ENCODE data around the gene EPB41L3.

The EPB41L3 gene

DNA sequence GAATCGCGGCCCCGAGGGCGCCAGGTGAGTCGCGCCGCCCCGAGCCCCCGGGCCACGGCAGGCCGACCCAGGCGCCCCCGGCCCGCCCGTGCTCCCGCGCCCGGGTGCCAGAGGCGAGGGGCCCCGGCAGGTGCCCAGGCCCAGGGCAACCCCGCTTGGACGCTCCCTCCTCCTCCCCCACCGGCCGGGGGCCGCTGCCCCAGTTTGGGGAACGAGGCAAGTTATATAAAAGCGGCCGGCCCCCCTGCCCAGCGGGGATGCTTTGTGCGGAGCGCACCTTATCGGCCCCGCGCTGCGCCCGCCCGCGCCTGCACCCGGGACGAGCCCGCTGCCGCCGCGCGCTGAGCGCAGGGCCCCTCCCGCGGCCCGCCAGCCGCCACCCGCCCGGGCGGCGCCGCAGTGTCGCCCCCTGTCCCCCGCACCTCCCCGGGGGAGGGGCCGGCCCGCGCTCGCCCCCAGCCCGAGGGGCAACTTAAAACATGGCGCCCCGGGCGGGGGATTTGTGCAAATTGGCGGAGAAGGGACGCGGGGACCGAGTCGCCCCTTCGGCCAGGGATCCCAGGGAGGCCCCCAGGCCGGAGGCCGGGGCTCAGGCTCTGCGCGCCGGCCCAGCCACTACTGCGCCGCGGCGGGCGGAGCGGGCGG is 639 bp downstream of the EPB41L3 start:
- H3K9me3 Mint-ChIP-seq = no peaks in the 10 kb centered on the region
- H3K4me1 Mint-ChIP-seq (ENCODE audit: low read depth) = peaks cover 2% of the 10 kb centered on the region
- peaks cover 59% of the 10 kb centered on the region for H3K27me3 Mint-ChIP-seq (ENCODE audit: low read depth)
- no peak overlapping the region for H3K27ac Mint-ChIP-seq
- no peak overlapping the region for H3K4me3 Mint-ChIP-seq
- no peaks in the 10 kb centered on the region for H3K36me3 Mint-ChIP-seq (ENCODE audit: low read depth)

DNA sequence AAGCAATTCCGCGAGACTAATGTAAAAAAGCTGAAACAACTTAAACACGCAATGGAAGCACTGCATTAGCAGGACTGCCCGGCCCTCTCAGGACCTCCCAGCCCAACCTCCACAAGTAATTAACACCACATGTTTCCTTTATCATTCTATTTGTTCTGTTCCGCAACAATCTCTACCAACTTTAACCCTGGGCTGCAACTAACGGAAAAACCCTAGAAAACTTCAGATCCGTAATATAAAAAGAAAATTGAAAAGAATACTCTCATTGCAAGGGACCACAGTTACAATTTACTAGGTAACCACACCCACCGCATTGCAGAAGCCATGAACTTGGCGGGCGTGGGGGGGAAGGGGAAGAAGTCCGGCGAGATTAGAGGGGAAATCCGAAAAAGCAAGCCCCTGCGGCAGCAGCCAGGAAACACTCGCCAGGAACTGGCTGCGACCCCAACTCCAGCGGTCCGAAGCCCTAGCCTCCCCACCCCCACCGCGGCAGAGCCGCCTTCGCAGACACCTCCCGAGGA is 1.2 kb downstream of the EPB41L3 start:
- no peaks in the 10 kb centered on the region for H3K36me3 Mint-ChIP-seq (ENCODE audit: low read depth)
- peaks cover 58% of the 10 kb centered on the region for H3K27me3 Mint-ChIP-seq (ENCODE audit: low read depth)
- H3K9me3 Mint-ChIP-seq = no peaks in the 10 kb centered on the region
- H3K4me3 Mint-ChIP-seq = peak overlapping the region; percentile 33
- no peak overlapping the region for H3K27ac Mint-ChIP-seq
- H3K4me1 Mint-ChIP-seq (ENCODE audit: low read depth) = peaks cover 2% of the 10 kb centered on the region

DNA sequence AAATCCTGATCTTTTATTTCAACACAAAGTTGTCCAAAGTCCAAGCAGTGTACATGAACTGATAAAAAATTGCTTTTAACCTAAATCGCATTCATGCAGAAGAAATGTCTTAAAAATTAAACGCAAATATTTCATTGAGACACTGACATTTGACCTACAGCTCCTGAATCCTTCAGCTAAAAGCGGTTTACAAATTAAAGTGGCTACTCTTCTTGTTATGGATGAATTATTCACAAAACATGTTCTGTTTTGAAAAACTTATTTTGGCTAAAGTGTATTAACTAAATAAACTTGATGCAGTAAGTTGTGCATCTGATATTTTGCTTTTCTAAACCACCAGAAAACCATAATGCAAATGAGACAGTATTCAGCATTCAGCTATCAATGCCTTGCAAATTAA is 2.2 kb downstream of the EPB41L3 start:
- Mint-ChIP-seq H3K27me3 (ENCODE audit: low read depth) (peaks cover 53% of the 10 kb centered on the region), H3K9me3 (no peaks in the 10 kb centered on the region), H3K27ac (no peak overlapping the region), H3K4me1 (ENCODE audit: low read depth) (peaks cover 2% of the 10 kb centered on the region), H3K4me3 (no peak overlapping the region), H3K36me3 (ENCODE audit: low read depth) (no peaks in the 10 kb centered on the region)

DNA sequence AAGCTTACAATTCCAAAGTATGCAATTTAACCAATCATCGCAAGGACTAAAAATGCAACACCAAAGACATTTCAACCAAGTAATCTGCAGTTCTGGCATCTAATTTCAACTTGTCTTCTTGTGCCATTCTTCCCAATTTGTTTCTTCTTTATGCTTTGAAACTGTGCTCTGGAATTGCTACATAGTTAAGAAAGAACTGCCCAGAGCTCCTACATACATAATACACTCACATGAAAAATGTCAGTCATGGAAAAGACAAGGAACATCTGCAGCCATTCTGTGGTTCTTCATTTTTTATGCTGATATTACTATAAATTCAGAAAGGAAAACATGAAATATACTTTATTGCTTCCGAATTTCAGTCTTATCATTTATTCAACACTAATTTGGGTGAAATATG is 4.4 kb downstream of the EPB41L3 start:
- Mint-ChIP-seq H3K4me1 (ENCODE audit: low read depth) (peaks cover 2% of the 10 kb centered on the region), H3K9me3 (no peaks in the 10 kb centered on the region), H3K27ac (no peak overlapping the region), H3K4me3 (no peak overlapping the region), H3K36me3 (ENCODE audit: low read depth) (no peaks in the 10 kb centered on the region), H3K27me3 (ENCODE audit: low read depth) (peaks cover 35% of the 10 kb centered on the region)

DNA sequence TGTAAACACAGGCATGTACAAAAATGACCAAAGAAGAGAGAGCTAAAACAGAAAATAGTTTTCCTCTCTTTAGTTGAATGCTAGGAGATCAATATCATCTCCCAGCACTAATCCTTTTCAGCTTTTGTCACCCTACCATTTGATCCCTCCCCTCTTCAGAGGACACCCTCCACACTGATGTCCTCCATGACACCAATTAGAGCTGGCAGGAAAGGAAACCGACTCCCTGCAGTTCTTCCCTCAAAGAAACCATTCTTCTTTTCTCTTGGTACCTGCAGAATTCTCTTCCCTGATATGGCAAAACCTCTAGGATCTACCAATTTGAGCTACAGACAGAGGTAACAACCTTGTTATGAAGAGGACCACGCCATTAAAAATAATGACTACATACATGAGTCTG is 5.3 kb downstream of the EPB41L3 start:
- Mint-ChIP-seq H3K9me3 (no peaks in the 10 kb centered on the region), H3K27ac (no peak overlapping the region), H3K36me3 (ENCODE audit: low read depth) (no peaks in the 10 kb centered on the region), H3K4me1 (ENCODE audit: low read depth) (no peaks in the 10 kb centered on the region), H3K27me3 (ENCODE audit: low read depth) (peaks cover 32% of the 10 kb centered on the region), H3K4me3 (no peak overlapping the region)

DNA sequence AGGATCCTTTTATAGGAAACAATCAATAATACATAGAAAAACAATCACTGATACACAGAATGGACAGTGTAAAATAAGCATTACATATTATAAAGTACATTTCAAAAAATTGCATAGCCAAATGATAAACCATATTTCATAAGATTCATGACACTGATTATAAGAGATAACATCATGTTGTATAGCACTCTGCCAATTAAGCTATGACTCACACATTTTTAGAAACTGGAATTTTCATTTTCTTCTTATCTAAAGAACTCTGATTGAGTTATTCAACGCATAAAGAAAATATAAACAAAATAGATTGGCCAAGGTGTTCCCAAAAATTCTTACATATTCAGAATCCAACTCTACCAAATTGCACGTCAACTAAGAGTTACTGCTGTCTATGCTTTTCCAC is 5.9 kb downstream of the EPB41L3 start:
- Mint-ChIP-seq H3K4me1 (ENCODE audit: low read depth) (no peaks in the 10 kb centered on the region), H3K4me3 (no peak overlapping the region), H3K27me3 (ENCODE audit: low read depth) (peaks cover 32% of the 10 kb centered on the region), H3K27ac (no peak overlapping the region), H3K9me3 (no peaks in the 10 kb centered on the region), H3K36me3 (ENCODE audit: low read depth) (no peaks in the 10 kb centered on the region)

DNA sequence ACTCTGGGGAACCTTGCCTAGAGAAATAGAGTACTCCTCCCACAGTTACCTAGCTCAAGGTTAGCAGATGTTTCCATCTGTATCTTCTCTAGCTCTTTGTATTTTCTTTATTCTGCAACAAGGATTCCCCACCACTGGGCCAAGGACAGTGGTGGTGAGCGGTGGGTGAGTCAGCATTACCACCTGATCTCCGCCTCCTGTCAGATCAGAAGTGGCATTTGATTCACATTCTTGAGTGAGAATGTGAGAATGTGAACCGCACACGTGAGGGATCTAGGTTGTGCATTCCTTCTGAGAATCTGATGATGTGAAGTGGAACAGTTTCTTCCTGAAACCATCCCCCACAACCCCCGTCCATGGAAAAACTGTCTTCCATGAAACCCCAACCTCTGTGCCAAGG is 9.0 kb downstream of the EPB41L3 start:
- Mint-ChIP-seq H3K4me3 (no peak overlapping the region), H3K27me3 (ENCODE audit: low read depth) (peaks cover 8% of the 10 kb centered on the region), H3K36me3 (ENCODE audit: low read depth) (no peaks in the 10 kb centered on the region), H3K9me3 (no peaks in the 10 kb centered on the region), H3K27ac (no peak overlapping the region), H3K4me1 (ENCODE audit: low read depth) (no peaks in the 10 kb centered on the region)

DNA sequence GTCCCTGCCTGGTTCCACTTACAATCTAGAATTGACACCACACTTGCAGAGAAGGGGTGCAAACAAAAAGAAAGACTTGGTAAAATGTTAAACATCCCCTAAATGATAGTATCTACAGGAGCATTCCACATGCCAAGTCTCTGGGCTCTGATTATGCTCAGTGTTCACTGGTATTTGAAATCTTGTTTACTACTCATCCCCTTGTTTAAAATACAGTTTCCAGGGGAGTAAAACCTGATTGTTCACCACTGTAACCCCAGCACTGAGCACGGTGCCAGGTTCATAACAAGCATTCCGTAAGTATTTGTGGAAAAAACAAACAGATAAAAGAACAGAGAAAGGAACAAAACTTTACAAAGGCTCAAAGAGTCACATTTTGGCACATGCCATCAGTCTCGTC is 11.7 kb downstream of the EPB41L3 start:
- Mint-ChIP-seq H3K9me3 (no peaks in the 10 kb centered on the region), H3K4me1 (ENCODE audit: low read depth) (no peaks in the 10 kb centered on the region), H3K4me3 (no peak overlapping the region), H3K27me3 (ENCODE audit: low read depth) (no peaks in the 10 kb centered on the region), H3K36me3 (ENCODE audit: low read depth) (no peaks in the 10 kb centered on the region), H3K27ac (no peak overlapping the region)

DNA sequence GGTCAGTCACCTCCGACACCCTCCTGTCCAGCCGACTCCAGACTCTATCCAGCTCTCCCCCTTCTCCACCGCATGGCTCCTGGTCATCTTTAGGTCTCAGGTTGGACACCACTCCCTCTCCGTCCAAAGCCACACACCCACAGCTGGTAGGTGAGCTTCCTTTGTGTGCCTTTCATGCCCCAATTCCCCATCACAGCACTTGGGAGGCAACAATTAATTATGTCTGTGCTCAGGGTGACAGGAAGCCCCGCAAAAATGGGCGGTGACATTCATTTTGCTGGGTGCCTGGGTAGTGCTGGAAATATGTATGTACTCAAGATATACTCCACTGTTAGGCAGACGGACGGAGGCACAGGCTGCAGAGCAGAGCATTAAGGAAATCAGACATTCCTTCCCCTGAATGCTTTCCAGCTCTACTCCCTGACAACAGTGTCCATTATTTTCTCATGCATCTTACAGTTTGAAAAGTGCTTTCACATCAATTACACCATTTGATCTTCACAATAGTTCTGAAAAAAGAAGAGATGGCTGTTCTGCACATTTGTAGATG is 13.1 kb downstream of the EPB41L3 start:
- H3K27me3 Mint-ChIP-seq (ENCODE audit: low read depth) = no peaks in the 10 kb centered on the region
- H3K4me1 Mint-ChIP-seq (ENCODE audit: low read depth) = no peaks in the 10 kb centered on the region
- H3K9me3 Mint-ChIP-seq = no peaks in the 10 kb centered on the region
- no peak overlapping the region for H3K4me3 Mint-ChIP-seq
- H3K36me3 Mint-ChIP-seq (ENCODE audit: low read depth) = no peaks in the 10 kb centered on the region
- H3K27ac Mint-ChIP-seq = no peak overlapping the region

DNA sequence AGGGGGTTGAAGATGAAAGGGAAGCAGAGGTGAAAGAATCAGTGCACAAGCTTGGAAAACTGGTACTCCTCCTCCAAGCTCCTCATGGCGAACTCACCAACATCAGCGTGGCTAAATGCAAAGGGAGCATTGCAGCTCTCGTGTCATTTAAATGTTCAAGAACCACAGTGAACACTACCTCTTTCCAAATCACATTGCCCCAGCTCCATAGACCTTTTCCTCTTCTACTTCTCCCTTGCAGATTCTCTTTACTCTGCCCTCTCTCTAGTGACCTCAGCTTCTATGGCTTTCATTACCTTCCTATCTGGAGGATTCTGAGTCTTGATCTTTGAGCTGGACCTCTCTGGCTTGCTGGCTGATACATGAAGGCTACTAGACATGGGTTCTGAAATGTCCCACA is 14.3 kb downstream of the EPB41L3 start:
- Mint-ChIP-seq H3K9me3 (no peaks in the 10 kb centered on the region), H3K27me3 (ENCODE audit: low read depth) (no peaks in the 10 kb centered on the region), H3K27ac (no peak overlapping the region), H3K4me1 (ENCODE audit: low read depth) (no peaks in the 10 kb centered on the region), H3K4me3 (no peak overlapping the region), H3K36me3 (ENCODE audit: low read depth) (no peaks in the 10 kb centered on the region)

DNA sequence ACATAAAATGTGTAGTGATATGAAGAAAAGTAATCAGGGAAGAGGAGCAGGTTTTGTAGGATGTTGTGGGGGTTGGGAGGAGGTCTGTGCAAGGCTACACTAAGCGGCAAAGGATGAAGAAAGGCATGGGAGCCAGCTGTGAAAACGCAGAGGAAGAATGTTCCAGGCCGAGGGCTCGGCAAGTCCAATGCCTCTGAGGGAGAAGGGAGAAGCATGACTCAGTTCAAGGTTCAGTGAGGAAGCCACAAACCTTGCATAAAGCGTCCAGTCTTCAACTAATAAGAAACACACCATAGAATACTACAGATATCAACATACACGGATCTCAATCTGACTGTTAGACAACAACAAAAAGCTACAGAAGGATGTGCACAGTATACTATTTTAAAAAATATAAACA is 16.2 kb downstream of the EPB41L3 start:
- Mint-ChIP-seq H3K36me3 (ENCODE audit: low read depth) (no peaks in the 10 kb centered on the region), H3K27me3 (ENCODE audit: low read depth) (no peaks in the 10 kb centered on the region), H3K4me3 (no peak overlapping the region), H3K27ac (no peak overlapping the region), H3K4me1 (ENCODE audit: low read depth) (no peaks in the 10 kb centered on the region), H3K9me3 (no peaks in the 10 kb centered on the region)

DNA sequence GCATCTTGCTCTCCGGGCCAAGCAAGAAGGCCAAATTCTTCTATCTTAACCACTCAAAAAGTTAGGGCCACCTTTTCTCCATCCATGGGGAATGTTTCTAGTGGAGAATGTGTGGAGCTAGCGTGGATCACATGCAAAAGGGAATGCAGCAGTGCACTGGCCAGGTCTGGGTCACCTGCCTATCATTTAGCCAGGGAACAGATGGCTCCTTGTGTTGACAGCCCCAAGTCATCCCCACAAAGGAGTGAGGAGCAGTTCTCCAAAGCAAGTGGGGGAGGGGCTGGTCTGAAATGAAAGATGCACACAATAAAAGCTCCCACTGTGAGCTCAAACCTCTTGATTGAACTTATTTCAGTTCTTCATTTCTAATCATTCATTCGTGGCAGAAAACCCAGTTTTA is 19.1 kb downstream of the EPB41L3 start:
- no peaks in the 10 kb centered on the region for H3K27me3 Mint-ChIP-seq (ENCODE audit: low read depth)
- H3K27ac Mint-ChIP-seq = no peak overlapping the region
- H3K4me1 Mint-ChIP-seq (ENCODE audit: low read depth) = no peaks in the 10 kb centered on the region
- no peaks in the 10 kb centered on the region for H3K9me3 Mint-ChIP-seq
- no peak overlapping the region for H3K4me3 Mint-ChIP-seq
- no peaks in the 10 kb centered on the region for H3K36me3 Mint-ChIP-seq (ENCODE audit: low read depth)

DNA sequence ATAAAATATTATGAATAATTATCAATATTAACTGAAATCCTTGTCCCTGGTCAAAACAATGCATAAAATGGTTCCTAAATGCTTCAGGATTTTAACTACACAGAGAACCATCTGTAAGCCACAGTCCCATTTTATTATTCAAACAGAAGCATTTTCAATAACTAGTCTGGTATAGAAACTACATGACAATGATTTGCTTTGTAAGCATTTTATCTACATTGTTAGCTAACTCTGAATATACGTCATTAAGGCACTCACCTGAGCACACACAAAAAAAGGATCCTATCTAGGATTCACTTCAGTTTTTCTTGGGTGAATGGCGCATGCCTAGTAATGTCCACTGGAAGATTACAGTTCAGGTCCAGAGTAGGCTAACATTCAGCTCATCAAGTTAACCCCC is 22.8 kb downstream of the EPB41L3 start:
- Mint-ChIP-seq H3K27me3 (ENCODE audit: low read depth) (no peaks in the 10 kb centered on the region), H3K36me3 (ENCODE audit: low read depth) (no peaks in the 10 kb centered on the region), H3K27ac (no peak overlapping the region), H3K4me1 (ENCODE audit: low read depth) (peaks cover 3% of the 10 kb centered on the region), H3K9me3 (no peaks in the 10 kb centered on the region), H3K4me3 (no peak overlapping the region)

DNA sequence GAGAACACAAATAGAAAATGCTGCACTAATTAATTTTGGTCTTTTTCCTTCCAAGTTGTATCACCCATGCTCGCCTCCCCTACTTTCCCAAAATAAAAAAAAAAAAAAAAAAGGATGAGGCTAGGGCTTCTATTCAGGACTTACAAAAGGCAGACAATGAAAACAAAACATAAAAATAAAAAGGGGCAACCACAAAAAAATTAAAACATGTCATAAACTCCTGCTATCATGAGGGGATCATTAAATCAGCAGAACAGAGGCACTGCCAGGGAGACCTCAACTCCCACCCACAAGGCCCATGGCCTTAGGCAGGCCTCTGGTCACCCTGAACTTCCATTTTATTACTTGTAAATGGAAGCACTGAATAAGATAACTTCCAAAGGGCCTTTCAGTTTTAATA is 23.3 kb downstream of the EPB41L3 start:
- peaks cover 4% of the 10 kb centered on the region for H3K4me1 Mint-ChIP-seq (ENCODE audit: low read depth)
- no peak overlapping the region for H3K4me3 Mint-ChIP-seq
- no peaks in the 10 kb centered on the region for H3K36me3 Mint-ChIP-seq (ENCODE audit: low read depth)
- H3K27ac Mint-ChIP-seq = no peak overlapping the region
- no peaks in the 10 kb centered on the region for H3K27me3 Mint-ChIP-seq (ENCODE audit: low read depth)
- no peaks in the 10 kb centered on the region for H3K9me3 Mint-ChIP-seq

DNA sequence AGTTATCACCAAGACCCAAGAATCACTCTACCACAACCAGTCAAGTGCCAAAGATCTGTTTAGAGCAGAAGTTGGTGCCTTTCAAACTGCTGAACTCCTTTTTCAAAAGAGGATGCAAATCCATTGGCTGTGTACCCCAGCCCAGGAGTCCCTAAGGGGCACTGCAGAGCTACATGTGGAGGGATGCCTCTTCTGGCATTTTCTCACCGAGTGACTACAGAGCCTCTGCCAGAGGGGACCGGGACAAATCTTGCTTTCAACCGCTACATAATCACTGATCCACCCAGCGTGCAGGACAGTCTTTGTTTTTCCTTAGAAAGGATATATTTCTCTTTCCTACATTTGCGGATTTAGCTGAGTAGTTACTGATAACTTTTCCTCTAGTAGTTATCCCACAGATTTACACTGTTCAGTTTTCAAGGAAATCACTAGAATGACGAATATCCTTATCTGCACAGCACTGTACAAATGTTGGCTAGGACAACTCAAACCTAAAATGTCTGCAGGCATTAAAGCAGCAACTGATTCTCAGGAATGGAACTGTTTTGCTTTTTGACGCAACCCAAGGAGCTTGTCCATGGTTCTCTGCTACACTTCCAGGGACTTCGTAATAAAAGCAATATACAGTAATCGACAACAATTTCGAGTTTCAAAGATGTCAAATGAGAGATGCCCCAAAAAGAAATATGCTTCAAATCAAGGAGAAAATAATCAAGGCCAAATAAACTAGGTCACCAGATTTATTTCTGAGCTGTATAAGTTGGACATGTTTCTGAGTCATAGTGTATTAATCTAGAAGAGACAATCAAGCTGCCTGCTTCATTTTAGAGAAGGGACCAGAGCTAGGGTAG is 24.1 kb downstream of the EPB41L3 start:
- Mint-ChIP-seq H3K4me1 (ENCODE audit: low read depth) (peaks cover 5% of the 10 kb centered on the region), H3K36me3 (ENCODE audit: low read depth) (no peaks in the 10 kb centered on the region), H3K27ac (no peak overlapping the region), H3K9me3 (no peaks in the 10 kb centered on the region), H3K4me3 (no peak overlapping the region), H3K27me3 (ENCODE audit: low read depth) (no peaks in the 10 kb centered on the region)
